ENCODE data around the gene DNMT3B.
"Not testable (repeated sequence)": the region's sequence is repeated elsewhere in the genome, so short reads cannot be mapped to it uniquely, and the experiment has no call there.

Gene DNMT3B

DNA sequence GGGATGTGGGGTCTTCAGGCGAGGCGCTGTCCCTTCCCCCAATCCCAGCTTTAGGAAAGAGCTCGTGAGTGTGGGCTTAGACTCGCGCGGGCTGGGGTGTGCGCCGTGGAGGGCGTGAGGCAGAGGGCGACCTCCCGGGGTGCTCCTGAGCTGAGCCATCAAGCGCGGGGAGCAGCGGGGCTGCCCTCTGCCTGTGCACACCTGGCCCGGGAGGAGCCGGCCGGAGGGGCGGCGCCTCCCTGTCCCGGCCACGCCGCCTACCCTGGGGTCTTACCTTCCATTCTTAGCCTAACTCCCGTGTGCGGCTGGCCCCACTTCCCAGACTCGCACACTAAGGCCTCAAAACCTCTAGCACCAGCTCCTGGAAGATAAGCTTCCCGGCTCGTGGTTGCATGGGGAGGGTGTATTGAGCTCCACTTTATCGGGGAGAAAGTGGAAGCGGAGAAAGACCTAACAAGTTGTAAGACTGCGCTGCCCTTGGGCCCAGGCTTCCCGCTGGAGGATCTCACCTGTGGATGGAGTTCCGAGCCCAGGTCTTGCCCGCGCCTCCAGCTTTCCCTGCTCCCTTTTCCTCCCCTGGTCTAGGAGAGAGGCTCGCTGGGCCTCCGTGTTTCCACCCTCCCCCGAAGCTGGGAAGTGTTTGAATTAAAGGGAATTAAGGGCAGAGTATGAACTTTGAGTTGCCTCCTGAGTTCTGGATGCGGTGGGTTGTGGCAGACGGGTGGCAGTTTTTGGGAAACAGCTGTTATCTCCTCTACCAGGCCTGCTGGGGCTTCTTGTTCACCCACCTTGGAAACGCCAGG lies 1.2 kb downstream of the DNMT3B start:
- peak; percentile 23 for DNase-seq (ENCODE audit: low read depth)

DNA sequence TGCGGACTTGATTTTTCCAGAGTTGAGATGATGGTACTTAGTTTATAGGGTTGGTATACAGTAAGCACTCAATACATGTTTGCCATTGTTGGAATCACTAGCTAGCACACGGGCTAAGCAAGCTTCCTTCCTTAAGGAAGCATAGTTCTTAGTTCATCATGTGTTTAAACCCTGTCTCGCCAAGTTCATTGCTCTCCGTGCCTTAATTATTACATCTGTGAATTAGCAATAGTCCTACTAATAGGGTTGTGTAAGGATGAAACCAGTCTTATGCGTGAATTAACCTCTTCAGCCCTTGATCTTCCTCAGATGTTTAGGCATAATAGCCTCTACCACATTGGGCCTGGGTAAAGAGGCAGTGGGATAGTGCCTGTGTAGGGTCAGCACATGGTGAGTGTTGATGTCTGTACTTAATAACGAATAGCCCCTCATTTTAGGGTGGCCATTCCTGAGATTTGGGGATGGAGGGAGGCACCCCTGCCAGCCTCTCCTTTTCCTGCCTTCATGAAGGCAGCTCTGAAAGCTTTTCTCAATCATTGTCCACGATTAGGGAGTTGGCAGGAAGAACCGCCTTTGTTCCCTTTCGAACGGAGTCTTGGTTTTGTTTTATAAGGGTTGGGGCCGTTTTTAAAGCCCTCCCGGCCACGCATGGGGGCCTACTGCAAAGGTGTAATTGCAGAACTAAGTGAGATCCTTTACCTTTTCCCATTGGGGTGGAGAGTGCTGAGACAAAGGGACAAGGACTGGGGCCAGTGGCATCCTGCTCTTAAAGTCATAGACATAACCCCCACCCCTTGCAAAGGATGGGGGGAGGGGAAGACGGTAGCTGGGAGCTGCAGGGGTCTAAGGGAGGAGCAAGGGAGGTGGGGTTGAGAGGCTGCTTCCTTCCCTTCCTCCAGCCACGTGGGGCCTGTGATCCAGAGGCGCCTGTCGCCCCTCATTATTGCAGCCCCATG lies 2.1 kb downstream of the DNMT3B start:
- no peak for DNase-seq (ENCODE audit: low read depth)

DNA sequence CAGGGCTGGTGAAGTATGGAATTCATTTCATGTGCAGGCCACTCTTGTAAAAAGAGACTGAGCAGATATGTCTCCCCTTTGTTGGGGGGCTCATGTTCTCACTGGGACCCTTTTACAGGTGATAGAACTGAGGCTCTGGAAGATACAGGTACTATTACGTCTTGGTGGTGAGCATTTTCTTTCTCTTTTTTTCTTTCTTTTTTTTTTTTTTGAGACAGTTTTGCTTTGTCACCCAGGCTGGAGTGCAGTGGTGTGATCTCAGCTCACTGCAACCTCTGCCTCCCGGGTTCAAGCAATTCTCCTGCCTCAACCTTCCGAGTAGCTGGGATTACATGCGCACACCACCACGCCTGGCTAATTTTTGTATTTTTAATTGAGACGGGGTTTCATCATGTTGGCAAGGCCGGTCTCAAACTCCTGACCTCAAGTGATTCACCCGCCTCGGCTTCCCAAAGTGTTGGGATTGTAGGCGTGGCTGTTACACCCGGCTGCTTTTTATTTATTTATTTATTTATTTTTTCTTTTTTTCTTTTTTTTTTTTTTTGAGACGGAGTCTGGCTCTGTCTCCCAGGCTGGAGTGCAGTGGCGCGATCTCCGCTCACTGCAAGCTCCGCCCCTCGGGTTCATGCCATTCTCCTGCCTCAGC lies 3.2 kb downstream of the DNMT3B start:
- not testable (repeated sequence) for DNase-seq (ENCODE audit: low read depth)

DNA sequence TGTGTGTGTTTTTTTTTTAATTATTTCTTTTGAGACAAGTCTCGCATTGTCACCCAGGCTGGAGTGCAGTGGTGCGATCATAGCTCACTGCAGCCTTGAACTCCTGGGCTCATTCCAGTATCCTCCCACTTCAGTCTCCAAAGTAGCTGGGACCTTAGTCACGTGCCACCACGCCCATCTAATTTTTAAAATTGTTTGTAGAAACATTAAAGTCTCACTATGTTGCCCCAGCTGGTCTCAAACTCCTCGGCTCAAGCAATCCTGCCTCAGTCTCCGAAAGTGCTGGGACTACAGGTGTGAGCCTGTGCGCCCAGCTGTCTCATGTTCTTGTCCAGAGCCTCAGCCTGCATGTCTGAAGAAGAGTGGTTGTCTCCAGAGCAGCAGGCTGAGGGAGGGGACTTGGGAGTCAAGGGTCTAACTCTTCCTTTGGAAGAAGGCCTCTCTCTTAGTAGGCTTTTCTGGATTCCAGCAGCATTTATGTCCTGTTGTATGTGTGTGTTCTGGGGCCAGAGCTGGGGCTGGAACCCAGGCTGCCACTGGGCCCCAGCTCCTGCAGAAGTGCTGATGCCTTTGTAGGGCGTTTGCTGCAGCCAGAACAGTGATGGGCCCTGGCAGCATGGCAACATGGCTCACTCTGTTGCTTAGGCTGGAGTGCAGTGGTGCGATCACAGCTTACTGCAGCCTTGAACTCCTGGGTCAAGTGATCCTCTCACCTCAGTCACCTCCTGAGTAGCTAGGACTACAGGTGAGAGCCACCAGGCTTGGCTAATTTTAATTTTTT lies 5.4 kb downstream of the DNMT3B start:
- no peak for DNase-seq (ENCODE audit: low read depth)

DNA sequence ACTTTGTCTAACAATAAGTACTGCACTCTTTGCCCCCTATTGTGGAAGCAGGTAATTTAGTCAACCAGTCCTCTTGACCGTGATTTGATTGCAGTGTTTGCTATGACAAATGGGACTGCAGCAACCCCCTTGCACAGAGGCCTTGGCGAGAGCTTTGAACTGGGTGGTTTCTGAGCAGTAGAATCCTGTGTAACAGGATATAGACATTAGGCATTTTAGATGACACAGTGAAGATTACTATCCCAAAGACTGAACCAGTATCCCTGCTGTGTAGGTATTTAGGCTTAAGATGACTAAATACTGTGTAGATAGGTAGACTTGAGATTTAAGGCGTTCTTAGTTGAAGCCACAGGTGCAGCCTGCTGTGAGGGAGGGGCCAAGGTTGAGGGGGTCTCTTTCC lies 9.9 kb downstream of the DNMT3B start:
- DNase-seq (ENCODE audit: low read depth): no peak

DNA sequence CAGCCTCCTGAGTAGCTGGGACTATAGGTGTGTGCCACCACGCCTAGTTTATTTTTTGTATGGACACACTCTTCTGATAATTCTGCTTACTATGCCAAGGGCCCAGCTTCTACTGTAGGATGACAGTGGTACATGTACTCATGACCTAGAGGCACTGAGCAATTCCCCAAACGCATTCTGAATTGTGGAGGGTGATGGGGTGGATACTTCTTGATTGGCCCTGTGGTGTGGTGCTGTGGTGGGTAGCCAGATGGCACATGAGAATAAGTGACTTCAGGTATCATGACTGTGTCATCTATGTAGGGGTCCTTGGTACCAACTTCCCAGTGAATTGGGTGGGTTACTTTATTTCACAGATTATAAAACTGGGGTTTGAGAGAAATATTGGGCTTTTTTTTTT lies 11.0 kb downstream of the DNMT3B start:
- no peak for DNase-seq (ENCODE audit: low read depth)

DNA sequence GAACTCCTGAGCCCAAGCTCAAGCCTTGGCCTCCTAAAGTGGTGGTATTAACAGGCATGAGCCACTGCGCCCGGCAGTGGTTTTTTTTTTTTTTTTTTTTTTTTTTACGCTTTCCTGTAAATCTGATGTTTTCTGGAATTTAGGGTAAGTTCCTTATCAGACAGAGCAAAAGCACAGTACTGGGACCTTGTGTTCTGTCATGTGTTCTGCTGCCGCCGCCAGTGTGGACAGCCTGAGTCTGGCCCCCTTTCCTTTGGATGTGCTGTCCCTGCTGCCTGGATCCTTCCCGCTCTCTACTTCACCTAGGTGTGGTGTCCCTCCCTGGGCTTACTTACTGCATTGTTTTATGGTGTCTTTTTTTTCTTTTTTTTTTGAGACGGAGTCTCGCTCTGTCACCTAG lies 11.7 kb downstream of the DNMT3B start:
- DNase-seq (ENCODE audit: low read depth): no peak

DNA sequence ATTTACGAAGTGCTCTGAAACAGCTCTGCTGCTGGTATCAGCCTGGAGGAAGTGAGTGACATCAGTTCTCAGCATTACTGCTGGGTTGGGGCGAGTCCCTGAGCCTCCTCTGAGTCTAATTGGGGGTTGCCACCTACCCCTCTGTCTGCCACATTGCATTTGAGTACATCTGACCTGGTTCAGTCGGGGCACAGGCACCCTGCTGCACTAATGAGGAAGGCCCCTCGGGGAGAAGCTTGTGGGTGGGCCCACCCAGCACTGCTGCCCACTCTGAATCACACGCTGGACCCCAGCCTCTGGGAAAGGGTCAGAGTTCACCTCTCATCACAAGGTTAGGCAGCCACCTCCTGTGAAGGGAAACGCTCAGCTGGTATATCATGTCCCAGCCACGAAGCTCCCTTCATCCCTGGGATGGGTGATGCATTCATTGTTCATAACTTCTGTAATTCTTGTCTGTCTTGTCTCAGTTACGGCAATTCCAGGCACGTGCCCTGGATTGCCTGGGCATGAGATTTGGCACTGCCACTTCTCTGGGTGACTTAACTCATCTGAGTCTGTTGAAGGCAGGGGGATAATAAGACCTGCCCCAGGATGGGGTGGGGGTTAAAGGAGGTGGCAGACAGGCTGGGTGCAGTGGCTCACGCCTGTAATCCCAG lies 13.3 kb downstream of the DNMT3B start:
- no peak for DNase-seq (ENCODE audit: low read depth)

DNA sequence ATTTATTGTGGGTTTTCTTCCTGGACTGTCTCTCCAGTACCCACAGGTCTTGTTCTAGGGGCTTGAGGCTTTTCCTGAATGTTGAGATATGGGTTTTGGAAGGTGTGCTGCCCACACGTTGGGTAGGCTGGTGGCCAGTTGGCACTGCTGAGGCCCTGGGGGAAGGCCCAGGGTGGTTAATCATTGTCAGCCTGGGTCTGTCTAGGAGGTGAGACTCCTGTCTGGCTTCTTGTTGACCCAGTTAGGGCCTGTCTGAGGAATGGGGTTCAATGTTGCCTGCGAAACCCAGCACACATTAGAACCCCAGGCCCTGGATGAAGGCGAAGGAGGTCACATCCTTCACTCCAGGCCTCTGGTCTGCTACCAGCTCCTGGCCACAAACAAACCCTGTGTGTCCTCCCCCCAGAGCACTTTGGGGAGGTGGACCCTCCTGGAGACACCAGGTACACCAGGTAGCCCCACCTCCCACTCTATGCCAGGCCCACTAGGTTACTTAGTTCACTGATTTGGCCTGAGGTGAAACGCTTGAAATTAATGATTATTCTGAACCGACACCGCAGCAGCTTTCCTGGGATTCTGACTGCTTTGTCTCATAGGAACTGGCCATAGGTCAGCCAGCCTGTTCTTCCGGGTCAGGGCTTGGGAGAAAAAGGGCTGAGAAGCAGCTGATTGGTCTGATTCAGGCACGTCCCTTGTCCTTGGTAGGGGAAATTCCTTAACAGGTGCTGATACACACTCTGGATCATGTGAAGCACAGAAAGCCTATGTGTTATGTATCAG lies 15.2 kb downstream of the DNMT3B start:
- no peak for DNase-seq (ENCODE audit: low read depth)

DNA sequence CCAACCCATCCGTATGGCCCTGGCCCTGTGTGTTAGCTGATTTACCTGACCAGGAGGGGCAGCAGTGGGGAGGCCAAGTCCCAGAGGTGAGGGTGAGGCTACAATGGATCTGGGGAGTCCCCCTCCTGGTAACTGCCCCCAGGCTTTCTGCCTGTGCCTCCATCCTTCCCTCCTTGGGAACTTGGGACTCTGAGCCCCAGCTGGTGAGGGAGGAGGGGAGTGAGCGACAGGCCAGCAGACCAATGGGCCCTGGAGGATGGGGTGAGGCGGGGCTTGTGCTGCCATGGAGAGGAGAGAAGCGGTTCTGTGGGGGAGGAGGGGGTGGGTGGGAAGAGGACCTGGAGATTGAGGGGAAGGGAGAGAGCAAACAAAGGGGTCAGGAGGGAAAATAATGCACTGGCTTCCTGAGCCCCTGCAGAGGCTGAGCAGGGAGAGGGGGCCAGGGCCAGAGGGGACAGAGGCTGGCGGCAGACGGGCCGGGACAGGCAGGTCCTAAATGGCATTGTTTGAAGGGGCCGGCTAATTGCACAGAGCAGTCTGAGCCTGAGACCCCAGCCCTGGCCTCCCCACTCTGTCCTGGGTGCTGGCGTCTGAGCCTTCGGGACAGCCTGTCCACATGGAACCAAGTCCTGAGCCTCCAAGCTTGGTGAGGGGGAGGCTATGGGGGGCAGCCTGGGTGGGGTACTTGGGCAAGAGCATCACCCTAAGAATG lies 17.5 kb downstream of the DNMT3B start:
- DNase-seq (ENCODE audit: low read depth): no peak

DNA sequence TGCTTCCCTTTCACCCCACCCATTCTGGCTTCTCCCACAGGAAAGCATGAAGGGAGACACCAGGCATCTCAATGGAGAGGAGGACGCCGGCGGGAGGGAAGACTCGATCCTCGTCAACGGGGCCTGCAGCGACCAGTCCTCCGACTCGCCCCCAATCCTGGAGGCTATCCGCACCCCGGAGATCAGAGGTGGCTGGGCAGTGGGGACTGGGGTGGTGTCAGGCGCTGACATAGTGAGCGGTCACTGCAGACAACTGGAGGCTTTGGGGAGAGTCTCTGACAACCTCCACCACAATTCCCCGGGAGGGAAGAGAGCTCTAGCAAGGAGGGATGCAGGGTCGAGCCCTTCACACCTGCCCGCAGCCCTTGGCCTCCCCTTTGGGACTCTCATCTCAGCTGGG lies 18.1 kb downstream of the DNMT3B start:
- no peak for DNase-seq (ENCODE audit: low read depth)

DNA sequence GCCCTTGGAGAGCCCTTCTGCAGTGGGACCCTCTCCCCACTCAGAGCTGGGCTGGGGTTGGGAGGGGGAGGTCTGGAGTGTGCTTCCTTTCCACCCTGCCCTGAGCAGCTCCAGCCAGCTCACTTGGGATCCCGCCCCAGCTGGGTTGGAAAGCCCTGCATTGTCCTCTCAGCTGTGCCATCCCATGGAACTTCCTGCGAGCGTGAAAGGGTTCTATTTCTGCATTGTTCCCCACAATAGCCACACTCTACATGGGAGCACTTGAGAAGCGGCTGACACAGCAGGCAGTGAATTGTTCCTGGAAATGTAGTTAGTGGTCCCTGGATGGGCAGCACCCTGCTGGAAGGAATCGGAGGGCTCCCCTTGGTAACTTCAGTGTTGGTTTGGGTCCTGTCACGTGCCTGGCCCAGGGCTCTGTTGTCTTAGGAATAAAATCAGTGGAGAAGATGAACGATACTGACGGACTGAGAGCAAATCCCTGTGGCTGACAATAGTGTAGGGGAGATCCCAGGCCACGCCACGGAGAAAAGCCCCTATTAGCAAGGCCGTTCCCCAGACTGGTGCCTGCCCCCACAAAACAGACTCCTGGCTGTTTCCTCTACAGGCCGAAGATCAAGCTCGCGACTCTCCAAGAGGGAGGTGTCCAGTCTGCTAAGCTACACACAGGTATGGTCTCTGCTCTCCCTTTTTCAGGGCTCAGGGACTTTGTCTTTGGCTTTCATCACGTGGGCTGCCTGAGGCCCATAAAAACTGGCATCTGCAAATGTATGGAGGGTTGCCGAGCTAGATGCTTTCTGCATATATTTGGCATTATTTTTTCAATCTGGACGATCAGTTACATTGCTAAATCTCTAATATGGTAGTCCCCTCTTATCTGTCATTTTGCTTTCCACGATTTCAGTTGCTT lies 18.8 kb downstream of the DNMT3B start:
- DNase-seq (ENCODE audit: low read depth): no peak

DNA sequence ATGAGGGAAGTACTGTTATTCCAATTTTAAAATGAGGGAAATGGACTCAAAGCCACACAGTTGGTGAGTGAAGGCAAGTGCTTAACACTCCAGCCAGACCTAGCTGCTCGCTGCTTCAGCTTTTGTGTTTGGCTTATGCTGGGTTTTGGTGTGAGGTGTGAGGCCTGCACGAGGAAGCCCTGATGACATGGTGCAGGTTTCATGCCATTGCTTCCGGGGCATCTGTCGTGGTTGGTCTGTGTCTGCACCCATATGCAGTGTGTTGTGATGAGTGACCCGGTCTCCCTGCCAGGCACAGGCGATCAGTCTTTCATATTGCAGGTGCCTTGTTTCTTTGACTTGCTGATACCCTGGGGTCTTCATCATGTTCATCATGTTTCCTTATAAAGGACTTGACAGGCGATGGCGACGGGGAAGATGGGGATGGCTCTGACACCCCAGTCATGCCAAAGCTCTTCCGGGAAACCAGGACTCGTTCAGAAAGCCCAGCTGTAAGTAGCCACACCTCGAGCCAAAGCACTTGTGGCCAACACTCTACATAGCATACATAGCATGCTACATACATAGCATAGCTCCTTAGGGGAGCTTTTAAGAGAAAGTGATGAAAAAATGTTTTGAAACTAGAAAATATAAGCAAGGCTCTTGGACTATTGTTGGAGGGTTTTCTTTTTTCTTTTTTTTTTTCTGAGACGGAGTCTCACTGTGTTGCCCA lies 22.3 kb downstream of the DNMT3B start:
- no peak for DNase-seq (ENCODE audit: low read depth)

DNA sequence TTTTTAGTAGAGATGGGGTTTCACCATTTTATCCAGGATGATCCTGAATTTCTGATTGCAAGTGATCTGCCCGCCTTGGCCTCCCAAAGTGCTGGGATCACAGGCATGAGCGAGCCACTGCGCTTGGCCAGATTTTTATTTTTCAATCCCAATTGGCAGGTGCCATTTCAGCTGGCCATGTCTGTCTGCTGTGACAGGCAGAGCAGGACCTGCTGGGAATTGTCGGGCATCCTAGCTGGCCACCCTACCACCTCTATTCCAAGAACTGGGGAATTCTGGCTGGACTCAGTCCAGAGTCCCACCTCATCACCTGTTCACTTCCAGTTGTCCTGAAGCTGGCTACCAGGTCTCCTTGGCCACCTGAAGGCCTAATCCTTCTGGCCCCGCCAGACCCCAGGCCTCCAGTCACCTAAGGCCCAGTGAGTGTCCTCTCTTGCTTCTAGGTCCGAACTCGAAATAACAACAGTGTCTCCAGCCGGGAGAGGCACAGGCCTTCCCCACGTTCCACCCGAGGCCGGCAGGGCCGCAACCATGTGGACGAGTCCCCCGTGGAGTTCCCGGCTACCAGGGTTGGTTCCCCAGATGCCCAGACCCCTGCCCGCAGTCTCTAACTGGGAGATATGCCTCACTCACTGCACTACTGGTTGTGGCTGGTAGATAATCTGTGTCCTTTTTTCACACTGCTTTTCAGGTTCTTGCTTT lies 24.0 kb downstream of the DNMT3B start:
- no peak for DNase-seq (ENCODE audit: low read depth)

DNA sequence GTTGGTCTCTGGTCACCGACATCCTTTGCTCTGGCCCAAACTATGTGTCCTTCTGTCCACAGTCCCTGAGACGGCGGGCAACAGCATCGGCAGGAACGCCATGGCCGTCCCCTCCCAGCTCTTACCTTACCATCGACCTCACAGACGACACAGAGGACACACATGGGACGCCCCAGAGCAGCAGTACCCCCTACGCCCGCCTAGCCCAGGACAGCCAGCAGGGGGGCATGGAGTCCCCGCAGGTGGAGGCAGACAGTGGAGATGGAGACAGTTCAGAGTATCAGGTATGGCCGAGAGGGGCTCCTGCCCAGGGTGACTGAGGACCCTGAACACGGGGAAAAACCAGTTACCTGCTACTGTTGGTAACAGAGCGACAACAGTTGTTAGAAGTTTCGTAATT lies 25.0 kb downstream of the DNMT3B start:
- DNase-seq (ENCODE audit: low read depth): no peak

DNA sequence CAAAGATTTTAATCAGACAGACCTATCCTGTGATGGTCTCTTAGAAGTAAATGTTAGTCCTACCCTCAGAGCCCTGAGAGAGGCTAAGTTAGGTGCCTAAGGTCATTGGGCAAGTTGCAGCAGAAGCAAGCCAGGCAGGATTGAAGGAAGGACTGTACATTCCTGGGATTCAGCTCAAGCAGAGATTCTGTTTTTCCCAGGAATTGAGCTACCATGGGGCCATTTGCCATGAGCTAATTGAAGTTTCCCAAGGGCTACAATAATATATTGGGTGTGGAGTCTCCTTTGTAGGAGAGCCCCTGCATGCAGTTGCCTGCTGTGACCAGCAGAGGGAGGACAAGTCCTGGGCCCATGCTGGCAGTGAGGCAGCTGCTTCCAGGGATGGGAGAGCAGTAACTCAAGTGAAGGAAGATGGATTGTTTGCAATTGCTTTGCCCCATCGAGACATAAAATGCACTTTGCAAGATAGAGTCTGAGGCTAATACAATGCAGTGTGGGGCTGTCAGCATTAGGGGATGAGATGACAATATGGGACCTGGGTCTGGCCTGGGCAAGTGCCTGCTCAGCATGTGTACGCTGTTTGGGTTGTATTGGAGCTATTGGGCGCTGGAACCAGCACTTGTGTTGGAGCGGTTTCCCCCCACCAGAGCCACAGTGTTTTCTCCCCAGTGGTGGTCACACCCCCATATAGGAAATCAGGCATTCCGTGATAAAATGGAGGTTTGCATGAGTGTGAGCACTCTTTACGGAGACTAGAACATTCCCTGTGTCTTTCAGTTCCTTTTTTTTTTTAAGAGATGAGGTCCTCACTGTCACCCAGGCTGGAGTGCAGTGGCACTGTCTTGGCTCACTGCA lies 27.9 kb downstream of the DNMT3B start:
- peak; percentile 80 for DNase-seq (ENCODE audit: low read depth)

DNA sequence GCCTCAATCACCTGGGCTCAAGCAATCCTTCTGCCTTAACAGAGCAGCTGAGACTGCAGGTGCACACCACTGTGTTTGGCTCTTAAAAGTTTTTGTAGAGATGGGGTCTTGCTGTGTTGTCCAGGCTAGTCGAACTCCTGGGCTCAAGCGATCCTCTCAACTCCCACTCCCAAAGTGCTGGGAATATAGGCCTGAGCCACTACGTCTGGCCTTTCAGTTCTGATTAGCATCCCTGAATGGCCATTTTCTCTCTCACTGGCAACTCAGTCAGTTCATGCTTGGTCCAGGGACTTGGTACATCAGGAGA lies 28.5 kb downstream of the DNMT3B start:
- DNase-seq (ENCODE audit: low read depth): no peak

Data from ELR (cell line).